ENCODE measurements around the gene IL10RB. TPM values are rescaled to one million over a fixed set of nuclear protein-coding genes. Genes with fewer than 3 reads are reported as not detected.
A peak's percentile ranks its signal among the peaks of the same experiment; 100 is the strongest.

The IL10RB gene
- total and polyA plus RNA-seq, 9 donors: 18.1 to 31.7 (median 24.8) TPM

- H3K36me3 ChIP-seq: no peaks in the 10 kb centered on the region
Measured at GRCh38 chr21:33259995-33260394, 6.2 kb upstream of the IL10RB start.

GRCh38 chr21:33261635-33262034 is 4.5 kb upstream of the IL10RB start:
- DNase-seq: no peak
- Histone ChIP-seq H3K27ac (no peak overlapping the region), H3K27me3 (no peaks in the 10 kb centered on the region), H3K9me3 (no peaks in the 10 kb centered on the region), H3K4me3 (no peak overlapping the region), H3K4me1 (ENCODE audit: insufficient read depth) (peaks cover 3% of the 10 kb centered on the region), H3K36me3 (no peaks in the 10 kb centered on the region)
- intact Hi-C loops (cut with DNase I): no loop called here
- 78 to 85% (median 84%) methylated on average over 3 of the region's 3 CpGs for WGBS, 3 donors
- no peak for TF ChIP-seq EP300 (IDR thresholded peaks at IDR 0.05)
- no peak for TF ChIP-seq POLR2A (IDR thresholded peaks at IDR 0.05)
- TF ChIP-seq CTCF (IDR thresholded peaks at IDR 0.05): no peak

More at GRCh38 chr21:33259995-33260394, 6.2 kb upstream of the IL10RB start:
- Histone ChIP-seq H3K27ac (no peak overlapping the region), H3K4me1 (ENCODE audit: insufficient read depth) (peaks cover 2% of the 10 kb centered on the region), H3K9me3 (no peaks in the 10 kb centered on the region), H3K4me3 (no peak overlapping the region), H3K27me3 (no peaks in the 10 kb centered on the region)
- WGBS, 3 donors: 20 to 35% (median 23%) methylated on average over 7 of the region's 7 CpGs
- peak in 1 of 5 donors; percentile 33 for DNase-seq
- no peak for TF ChIP-seq CTCF (IDR thresholded peaks at IDR 0.05)
- no peak for TF ChIP-seq POLR2A (IDR thresholded peaks at IDR 0.05)
- no peak for TF ChIP-seq EP300 (IDR thresholded peaks at IDR 0.05)
- intact Hi-C loops (cut with DNase I): no loop called here

GRCh38 chr21:33262921-33263320 is 3.2 kb upstream of the IL10RB start:
- intact Hi-C loops (cut with DNase I): no loop called here
- no peaks in the 10 kb centered on the region for H3K27me3 ChIP-seq
- no peak overlapping the region for H3K27ac ChIP-seq
- DNase-seq: no peak
- no peaks in the 10 kb centered on the region for H3K9me3 ChIP-seq
- no peaks in the 10 kb centered on the region for H3K36me3 ChIP-seq
- no peak overlapping the region for H3K4me3 ChIP-seq
- TF ChIP-seq POLR2A (IDR thresholded peaks at IDR 0.05) (no peak), EP300 (IDR thresholded peaks at IDR 0.05) (no peak), CTCF (IDR thresholded peaks at IDR 0.05) (no peak)
- 94 to 96% (median 96%) methylated on average over 11 of the region's 11 CpGs for WGBS, 3 donors
- peaks cover 3% of the 10 kb centered on the region for H3K4me1 ChIP-seq (ENCODE audit: insufficient read depth)

- WGBS, 3 donors: 87 to 90% (median 89%) methylated on average over 11 of the region's 11 CpGs
- H3K4me3 ChIP-seq: no peak overlapping the region
- no peaks in the 10 kb centered on the region for H3K27me3 ChIP-seq
- no peaks in the 10 kb centered on the region for H3K36me3 ChIP-seq
- intact Hi-C loops (cut with DNase I): no loop called here
- no peak for DNase-seq
- no peaks in the 10 kb centered on the region for H3K9me3 ChIP-seq
- no peak overlapping the region for H3K27ac ChIP-seq
- TF ChIP-seq POLR2A (IDR thresholded peaks at IDR 0.05) (no peak), CTCF (IDR thresholded peaks at IDR 0.05) (no peak), EP300 (IDR thresholded peaks at IDR 0.05) (no peak)
- H3K4me1 ChIP-seq (ENCODE audit: insufficient read depth): peaks cover 2% of the 10 kb centered on the region
Measured at GRCh38 chr21:33264561-33264960, 1.6 kb upstream of the IL10RB start.

Data from ovary (tissue), 9 donors.